Lower lobe of right lung (tissue), 2 donors: Measurements from ENCODE around the gene LLCFC1. TPM values are rescaled to one million over a fixed set of nuclear protein-coding genes. Genes with fewer than 3 reads are reported as not detected.
A peak's percentile ranks its signal among the peaks of the same experiment; 100 is the strongest.

Experiments
- ATAC-seq, 2 donors: fragments of 200-7000 bp; cut with Tn5 transposase; one replicate each; pipeline ENCODE4 v1.9.1; 2020 to 2022; ENCODE audit warnings: mild to moderate bottlenecking in 2 of 2, moderate library complexity in 2 of 2
- DNase-seq: peaks from one replicate; pipeline ENCODE4 v3.0.0-alpha.2; 2020
- H3K27ac ChIP-seq: fragments of 200-600 bp; one replicate; pipeline ENCODE4 v1.8.0; 2022
- H3K27me3 ChIP-seq: fragments of 200-600 bp; one replicate; pipeline ENCODE4 v1.8.0; 2022; ENCODE audit warnings: low read depth
- H3K36me3 ChIP-seq: fragments of 200-600 bp; one replicate; pipeline ENCODE4 v1.8.0; 2022; ENCODE audit warnings: mild to moderate bottlenecking
- H3K4me1 ChIP-seq: fragments of 200-600 bp; one replicate; pipeline ENCODE4 v1.8.0; 2022
- H3K4me3 ChIP-seq: fragments of 200-600 bp; one replicate; pipeline ENCODE4 v1.8.0; 2022; ENCODE audit warnings: mild to moderate bottlenecking
- H3K9me3 ChIP-seq: fragments of 200-600 bp; one replicate; pipeline ENCODE4 v1.8.0; 2022
- intact Hi-C: fragments of 100-400 bp; cut with DNase I; formaldehyde crosslinking; loops from one replicate; pipeline ENCODE4 v1.11.0; 2022
- total RNA-seq: library from RNA; stranded (reverse); fragmentation: NEBNext Ultra II Directional; extraction: Animal tissue kit (Norgen Biotek cat#: 25700); gene quantifications from one replicate; pipeline ENCODE4 v1.2.1, GENCODE V29; 2021
- TF ChIP-seq, protein P1 (sequence below): fragments of 200-600 bp; IDR thresholded peaks from one replicate; pipeline ENCODE4 v1.8.0; 2022; ENCODE audit warnings: antibody characterized with exemption, mild to moderate bottlenecking
- donor health status: DM: no; HTN: yes; CAD: no; lungs with severe emphysema.

The LLCFC1 gene
- total RNA-seq, 1 donor from 2014 or later: not detected

DNA sequence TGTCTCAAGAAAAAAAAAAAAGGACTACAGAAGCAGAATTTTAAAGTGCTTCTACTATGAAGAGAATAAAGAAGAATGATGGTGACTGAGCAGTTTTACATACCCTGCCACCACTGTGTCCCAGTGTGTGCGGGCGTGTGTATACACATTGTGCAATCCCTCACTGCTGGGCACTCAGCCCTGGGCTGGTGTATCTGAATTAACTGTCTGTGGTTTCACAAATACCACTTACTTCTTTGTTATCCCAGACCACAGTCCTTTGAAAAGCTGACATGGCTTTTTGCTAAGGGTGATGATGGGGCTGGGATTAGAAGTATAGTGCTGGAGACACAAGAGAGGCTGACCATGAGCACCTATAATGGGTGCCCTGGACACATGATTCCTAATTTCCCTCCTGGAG lies 32.6 kb upstream of the LLCFC1 start:
- TF ChIP-seq, protein P1, sequence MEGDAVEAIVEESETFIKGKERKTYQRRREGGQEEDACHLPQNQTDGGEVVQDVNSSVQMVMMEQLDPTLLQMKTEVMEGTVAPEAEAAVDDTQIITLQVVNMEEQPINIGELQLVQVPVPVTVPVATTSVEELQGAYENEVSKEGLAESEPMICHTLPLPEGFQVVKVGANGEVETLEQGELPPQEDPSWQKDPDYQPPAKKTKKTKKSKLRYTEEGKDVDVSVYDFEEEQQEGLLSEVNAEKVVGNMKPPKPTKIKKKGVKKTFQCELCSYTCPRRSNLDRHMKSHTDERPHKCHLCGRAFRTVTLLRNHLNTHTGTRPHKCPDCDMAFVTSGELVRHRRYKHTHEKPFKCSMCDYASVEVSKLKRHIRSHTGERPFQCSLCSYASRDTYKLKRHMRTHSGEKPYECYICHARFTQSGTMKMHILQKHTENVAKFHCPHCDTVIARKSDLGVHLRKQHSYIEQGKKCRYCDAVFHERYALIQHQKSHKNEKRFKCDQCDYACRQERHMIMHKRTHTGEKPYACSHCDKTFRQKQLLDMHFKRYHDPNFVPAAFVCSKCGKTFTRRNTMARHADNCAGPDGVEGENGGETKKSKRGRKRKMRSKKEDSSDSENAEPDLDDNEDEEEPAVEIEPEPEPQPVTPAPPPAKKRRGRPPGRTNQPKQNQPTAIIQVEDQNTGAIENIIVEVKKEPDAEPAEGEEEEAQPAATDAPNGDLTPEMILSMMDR: no peak
- ATAC-seq (no peak), DNase-seq (no peak)
- intact Hi-C loops: no loop called here
- H3K36me3 ChIP-seq: no peaks in the 10 kb centered on the region
- no peaks in the 10 kb centered on the region for H3K4me1 ChIP-seq
- H3K9me3 ChIP-seq: peaks cover 4% of the 10 kb centered on the region
- no peak overlapping the region for H3K27ac ChIP-seq
- no peak overlapping the region for H3K4me3 ChIP-seq
- no peaks in the 10 kb centered on the region for H3K27me3 ChIP-seq

DNA sequence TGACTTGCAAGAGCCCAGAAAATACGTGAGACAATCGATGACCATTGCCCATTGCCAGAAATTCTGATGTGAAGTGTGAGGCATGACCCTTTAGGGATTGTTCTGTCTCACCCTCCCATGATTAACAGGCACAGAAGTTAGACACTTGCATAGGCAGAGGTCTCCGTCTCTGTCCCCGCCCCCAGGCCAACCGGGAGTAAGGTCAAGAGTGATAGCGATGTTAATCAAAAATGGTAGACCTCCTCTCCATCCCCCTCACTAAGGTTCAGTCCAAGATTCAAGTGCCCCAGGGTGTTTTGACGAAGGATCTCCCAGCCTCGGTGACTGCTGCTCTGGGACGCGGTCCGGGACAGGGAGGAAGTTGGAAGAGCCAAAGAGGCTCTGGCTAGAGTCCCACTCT lies 31.0 kb upstream of the LLCFC1 start:
- no peaks in the 10 kb centered on the region for H3K36me3 ChIP-seq
- H3K9me3 ChIP-seq: peaks cover 4% of the 10 kb centered on the region
- no peaks in the 10 kb centered on the region for H3K4me1 ChIP-seq
- no peak overlapping the region for H3K27ac ChIP-seq
- intact Hi-C loops: no loop called here
- TF ChIP-seq, protein P1: no peak
- no peak for DNase-seq
- ATAC-seq: no peak
- no peak overlapping the region for H3K4me3 ChIP-seq
- H3K27me3 ChIP-seq: no peaks in the 10 kb centered on the region

DNA sequence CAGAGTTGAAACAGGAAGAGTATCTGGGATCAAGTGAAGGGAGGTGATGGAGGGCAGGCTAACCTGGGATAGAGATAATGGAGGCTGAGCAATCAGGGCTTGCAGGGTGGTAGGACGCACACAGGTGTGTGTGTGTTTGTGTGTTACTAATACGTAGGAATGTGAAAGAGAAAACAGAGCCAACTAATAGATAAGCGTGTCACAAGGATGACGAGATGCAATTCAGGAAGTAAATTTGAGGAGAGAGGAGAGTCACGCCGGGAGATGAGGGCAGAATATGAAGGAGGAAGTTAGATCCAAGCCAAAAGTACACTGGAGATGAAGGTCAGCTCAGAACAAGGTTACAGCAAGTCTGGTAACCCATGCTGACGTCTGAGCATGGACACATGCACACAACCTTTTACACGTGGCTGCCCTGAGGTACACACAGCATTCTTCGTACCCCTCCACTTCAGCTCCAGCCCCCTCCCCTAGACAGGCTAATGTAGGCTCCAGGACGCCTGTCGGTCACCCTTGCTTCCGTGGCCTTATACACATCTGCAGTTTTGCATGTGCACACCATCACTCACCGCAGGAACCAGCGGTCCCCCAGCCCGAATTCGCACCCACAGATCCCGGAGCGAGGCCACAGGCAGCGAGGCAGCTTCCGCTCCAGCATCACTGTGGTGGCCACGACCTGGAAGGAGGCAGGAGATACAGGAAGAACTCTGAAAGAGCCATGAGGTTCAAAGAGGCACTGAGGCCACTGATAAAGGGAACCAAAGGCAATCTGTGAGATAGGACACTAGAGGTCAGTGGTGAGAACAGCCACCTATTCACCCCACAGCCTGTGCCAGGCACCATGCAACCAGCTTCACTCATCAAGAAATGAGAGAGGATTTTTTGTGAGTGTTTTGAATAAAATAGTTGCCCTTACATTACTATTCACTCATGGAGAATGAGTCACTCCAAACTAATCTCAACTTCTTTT lies 30.1 kb upstream of the LLCFC1 start:
- DNase-seq (no peak), ATAC-seq (peak; percentile 75 to 79)
- no peak overlapping the region for H3K4me3 ChIP-seq
- peaks cover 2% of the 10 kb centered on the region for H3K27me3 ChIP-seq
- no peak overlapping the region for H3K27ac ChIP-seq
- TF ChIP-seq, protein P1: peak; percentile 34
- H3K36me3 ChIP-seq: no peaks in the 10 kb centered on the region
- intact Hi-C loops: no loop called here
- H3K9me3 ChIP-seq: peaks cover 4% of the 10 kb centered on the region
- H3K4me1 ChIP-seq: no peaks in the 10 kb centered on the region

DNA sequence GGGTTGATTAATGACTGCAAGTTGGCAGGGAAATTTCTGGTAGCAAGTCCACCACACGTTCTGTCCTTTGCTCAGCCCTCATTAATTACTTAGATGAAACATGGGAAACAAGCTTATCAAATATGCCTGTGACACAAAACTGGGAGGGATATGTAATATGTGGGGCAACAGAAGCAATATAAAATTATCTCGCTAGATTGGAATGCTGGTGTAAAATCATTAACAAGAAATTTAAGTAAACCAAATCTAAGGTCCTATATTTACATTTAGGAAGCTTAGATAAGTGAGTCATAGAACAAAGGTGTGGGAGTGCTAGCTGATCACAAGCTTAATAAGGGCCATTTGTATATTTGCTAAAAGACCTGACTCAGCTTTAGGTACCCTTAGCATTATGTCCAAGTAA lies 29.3 kb upstream of the LLCFC1 start:
- H3K27ac ChIP-seq: no peak overlapping the region
- H3K4me1 ChIP-seq: no peaks in the 10 kb centered on the region
- H3K36me3 ChIP-seq: no peaks in the 10 kb centered on the region
- no peaks in the 10 kb centered on the region for H3K9me3 ChIP-seq
- intact Hi-C loops: no loop called here
- ATAC-seq (peak in 1 of 2 donors; percentile 61), DNase-seq (no peak)
- no peak overlapping the region for H3K4me3 ChIP-seq
- TF ChIP-seq, protein P1: no peak
- peaks cover 5% of the 10 kb centered on the region for H3K27me3 ChIP-seq

GRCh38 chr7:142910481-142910880 lies 28.8 kb upstream of the LLCFC1 start:
- H3K27me3 ChIP-seq: peaks cover 5% of the 10 kb centered on the region
- no peaks in the 10 kb centered on the region for H3K36me3 ChIP-seq
- no peak overlapping the region for H3K27ac ChIP-seq
- intact Hi-C loops: no loop called here
- no peak for ATAC-seq
- DNase-seq: no peak
- no peaks in the 10 kb centered on the region for H3K4me1 ChIP-seq
- TF ChIP-seq, protein P1: no peak
- no peaks in the 10 kb centered on the region for H3K9me3 ChIP-seq
- H3K4me3 ChIP-seq: no peak overlapping the region
